ENCODE measurements around the gene RPL37A. TPM values are rescaled to one million over a fixed set of nuclear protein-coding genes. Genes with fewer than 3 reads are reported as not detected.
A peak's percentile ranks its signal among the peaks of the same experiment; 100 is the strongest.

The RPL37A gene
- total and polyA plus RNA-seq, 4 donors, result 494 to 1,757 (median 1,250) TPM

- no peaks in the 10 kb centered on the region for H3K27me3 ChIP-seq (ENCODE audit: control insufficient read depth in 4 of 4, insufficient read depth in 4 of 4, low read length in 3 of 4)
These were observed 1.1 kb upstream of the RPL37A start for GRCh38 chr2:216497382-216498069.

GRCh38 chr2:216498070-216498378 lies 620 bp upstream of the RPL37A start:
- DNase-seq (ENCODE audit: low spot score), result no peak
- TF ChIP-seq HNF4G (IDR thresholded peaks at IDR 0.05), result no peak
- TF ChIP-seq REST (IDR thresholded peaks at IDR 0.05), result no peak
- no peak for TF ChIP-seq EGR1 (IDR thresholded peaks at IDR 0.05; ENCODE audit: low read depth in 2 of 2)
- TF ChIP-seq JUND (IDR thresholded peaks at IDR 0.05), result no peak
- TF ChIP-seq FOXA1 (IDR thresholded peaks at IDR 0.05), result no peak
- TF ChIP-seq RXRA (IDR thresholded peaks at IDR 0.05), result no peak
- TF ChIP-seq HNF4A (conservative IDR thresholded peaks at IDR 0.05), result no peak
- no peak for TF ChIP-seq SP1 (IDR thresholded peaks at IDR 0.05)
- no peak for TF ChIP-seq GABPA (IDR thresholded peaks at IDR 0.05 in 1 of 2, conservative IDR thresholded peaks at IDR 0.05 in 1 of 2)
- TF ChIP-seq ZBTB33 (IDR thresholded peaks at IDR 0.05), result no peak
- TF ChIP-seq ATF3 (IDR thresholded peaks at IDR 0.05), result no peak
- no peak for TF ChIP-seq RAD21 (IDR thresholded peaks at IDR 0.05)
- TF ChIP-seq TAF1 (conservative IDR thresholded peaks at IDR 0.05), result no peak
- TF ChIP-seq MAX (IDR thresholded peaks at IDR 0.05), result no peak
- H3K27ac ChIP-seq (ENCODE audit: low read depth in 1 of 2, low read length in 2 of 2), result peak overlapping the region in 1 of 2 donors; percentile 51

More at GRCh38 chr2:216497382-216498069, 1.1 kb upstream of the RPL37A start:
- 86% methylated on average over 6 of the region's 6 CpGs for WGBS
- H3K4me1 ChIP-seq (ENCODE audit: control insufficient read depth in 4 of 4, insufficient read depth in 4 of 4, low read length in 3 of 4), result peaks cover 1 to 19% (median 14%) of the 10 kb centered on the region in 4 donors
- TF ChIP-seq HNF4A (conservative IDR thresholded peaks at IDR 0.05) (no peak), ZBTB33 (IDR thresholded peaks at IDR 0.05) (no peak), EGR1 (IDR thresholded peaks at IDR 0.05; ENCODE audit: low read depth in 2 of 2) (no peak), JUND (IDR thresholded peaks at IDR 0.05) (no peak), TAF1 (conservative IDR thresholded peaks at IDR 0.05) (no peak), RAD21 (IDR thresholded peaks at IDR 0.05) (no peak)
- H3K9me3 ChIP-seq (ENCODE audit: control insufficient read depth in 4 of 4, low read length in 3 of 4), result no peaks in the 10 kb centered on the region
- peak overlapping the region in 1 of 3 donors; percentile 96 for H3K4me3 ChIP-seq (ENCODE audit: low read depth in 1 of 3, low read length in 3 of 3)
- peaks cover 4 to 28% (median 20%) of the 10 kb centered on the region in 4 donors for H3K36me3 ChIP-seq (ENCODE audit: control insufficient read depth in 4 of 4, insufficient read depth in 3 of 4, low read depth in 1 of 4, low read length in 3 of 4)
- H3K9ac ChIP-seq (ENCODE audit: low read depth in 1 of 2, low read length in 2 of 2), result peak overlapping the region in 1 of 2 donors; percentile 29
- no peak for DNase-seq (ENCODE audit: low spot score)
- no peak overlapping the region for H3K27ac ChIP-seq (ENCODE audit: low read depth in 1 of 2, low read length in 2 of 2)

More at GRCh38 chr2:216498070-216498378, 620 bp upstream of the RPL37A start:
- no peaks in the 10 kb centered on the region for H3K9me3 ChIP-seq (ENCODE audit: control insufficient read depth in 4 of 4, low read length in 3 of 4)
- H3K4me3 ChIP-seq (ENCODE audit: low read depth in 1 of 3, low read length in 3 of 3), result peak overlapping the region; percentile 61 to 96 (median 90)
- H3K4me1 ChIP-seq (ENCODE audit: control insufficient read depth in 4 of 4, insufficient read depth in 4 of 4, low read length in 3 of 4), result peaks cover 1 to 19% (median 14%) of the 10 kb centered on the region in 4 donors
- 41% methylated on average over 6 of the region's 6 CpGs for WGBS
- H3K36me3 ChIP-seq (ENCODE audit: control insufficient read depth in 4 of 4, insufficient read depth in 3 of 4, low read depth in 1 of 4, low read length in 3 of 4), result peaks cover 4 to 33% (median 25%) of the 10 kb centered on the region in 4 donors
- no peaks in the 10 kb centered on the region for H3K27me3 ChIP-seq (ENCODE audit: control insufficient read depth in 4 of 4, insufficient read depth in 4 of 4, low read length in 3 of 4)
- H3K9ac ChIP-seq (ENCODE audit: low read depth in 1 of 2, low read length in 2 of 2), result peak overlapping the region; percentile 29 to 36

All from liver (tissue), 9 donors.